HCT116 (cell line): Measurements from ENCODE around the gene PRDM1. TPM values are rescaled to one million over a fixed set of nuclear protein-coding genes. Genes with fewer than 3 reads are reported as not detected.

Source experiments
- ATAC-seq: fragments of 200-7000 bp; cut with Tn5 transposase; 2 replicates; pipeline ENCODE4 v1.9.1; 2020; ENCODE audit warnings: mild to moderate bottlenecking, moderate library complexity
- BruUV-seq: library from RNA; stranded (reverse); fragments of 400-500 nt; replicated peaks from 2 replicates; lab custom pipeline; 2021; lab: Mats Ljungman, UMichigan
- CTCF ChIA-PET: fragments of 300-600 bp; sonication (Branson Sonifier 250); formaldehyde crosslinking; loops from one replicate; lab custom pipeline; 2021; ENCODE audit warnings: antibody characterized with exemption; lab: Charles Lee
- POLR2A ChIA-PET: fragments of 300-600, 350-600 bp; sonication (Branson Sonifier 250); formaldehyde crosslinking; loops from one replicate; lab custom pipeline; 2021; ENCODE audit warnings: antibody characterized with exemption; lab: Charles Lee
- RAD21 ChIA-PET, 2 experiments: fragments of 300-600 bp; sonication (Branson Sonifier 250); formaldehyde crosslinking; loops; one replicate each; lab custom pipeline; 2023; ENCODE audit warnings: low total read pairs in 2 of 2; ENCODE audit not compliant: uncharacterized antibody in 2 of 2, unreplicated experiment in 2 of 2, low non-redundant PET in 1 of 2; lab: Charles Lee
- DNase-seq: peaks from one replicate; pipeline ENCODE4 v3.0.0-alpha.2; 2010; ENCODE audit warnings: low read depth, low spot score
- H2AFZ ChIP-seq: fragments of 200-600 bp; shearing (Covaris generic), sonication (generic); 2 replicates; pipeline ENCODE4 v1.6.1; 2017; ENCODE audit warnings: low read depth, mixed run types, mixed read lengths, antibody characterized with exemption, low read length; ENCODE audit not compliant: poor library complexity, severe bottlenecking
- H3K27ac ChIP-seq: 2 replicates; pipeline ENCODE4 v1.5.1; 2012; ENCODE audit warnings: low read depth, low read length
- H3K27me3 ChIP-seq: fragments of 200-600 bp; sonication (generic); 2 replicates; pipeline ENCODE4 v1.6.1; 2016; ENCODE audit warnings: mixed run types, low read length, mixed read lengths; ENCODE audit not compliant: insufficient read depth
- H3K36me3 ChIP-seq, 2 experiments: fragments of 200-500 bp in 1 of 2; fragments of 200-600 bp in 1 of 2; sonication (Bioruptor generic) in 1 of 2; sonication (generic) in 1 of 2; 2 replicates each; pipeline versions ENCODE4 v1.5.1 to v1.6.1; 2014 to 2016; ENCODE audit warnings: low read length in 2 of 2, inconsistent platforms in 1 of 2, mixed read lengths in 1 of 2, mixed run types in 1 of 2; ENCODE audit not compliant: insufficient read depth in 2 of 2, control insufficient read depth in 1 of 2
- H3K4me1 ChIP-seq, 2 experiments: fragments of 200-600 bp in 1 of 2; sonication (generic) in 1 of 2; 2 replicates each; pipeline versions ENCODE4 v1.5.1 to v1.6.1; 2012 to 2017; ENCODE audit warnings: low read length in 2 of 2, inconsistent platforms in 1 of 2, mild to moderate bottlenecking in 1 of 2, mixed read lengths in 1 of 2, mixed run types in 1 of 2, moderate library complexity in 1 of 2; ENCODE audit not compliant: insufficient read depth in 2 of 2, control insufficient read depth in 1 of 2
- H3K4me2 ChIP-seq: fragments of 200-600 bp; sonication (generic); 2 replicates; pipeline ENCODE4 v1.6.1; 2017; ENCODE audit warnings: mixed run types, low read length, mixed read lengths
- H3K4me3 ChIP-seq, 2 experiments: fragments of 200-600 bp in 1 of 2; sonication (generic) in 1 of 2; replicated peaks in 1 of 2; 2 replicates each; pipeline ENCODE4 v1.5.1; 2011 to 2016; ENCODE audit warnings: low read length in 2 of 2, control low read depth in 1 of 2, low read depth in 1 of 2, mild to moderate bottlenecking in 1 of 2, mixed read lengths in 1 of 2, mixed run types in 1 of 2
- H3K79me2 ChIP-seq: fragments of 200-600 bp; sonication (generic); 2 replicates; pipeline ENCODE4 v1.6.1; 2017; ENCODE audit warnings: mild to moderate bottlenecking, mixed run types, low read length, moderate library complexity, mixed read lengths; ENCODE audit not compliant: insufficient read depth
- H3K9ac ChIP-seq: fragments of 200-600 bp; sonication (generic); 2 replicates; pipeline ENCODE4 v1.6.1; 2016; ENCODE audit warnings: low read length, mixed read lengths
- H3K9me2 ChIP-seq: fragments of 200-600 bp; sonication (generic), shearing (Covaris generic); 2 replicates; pipeline ENCODE4 v1.6.1; 2017; ENCODE audit warnings: mixed run types, mild to moderate bottlenecking, moderate library complexity; ENCODE audit not compliant: insufficient read depth
- H3K9me3 ChIP-seq, 2 experiments: fragments of 200-500 bp in 1 of 2; fragments of 200-600 bp in 1 of 2; sonication (Bioruptor generic) in 1 of 2; sonication (generic) in 1 of 2; 2 replicates each; pipeline ENCODE4 v1.6.1; 2014 to 2017; ENCODE audit warnings: low read length in 2 of 2, mixed read lengths in 2 of 2, inconsistent platforms in 1 of 2, low read depth in 1 of 2, mild to moderate bottlenecking in 1 of 2, mixed run types in 1 of 2, moderate library complexity in 1 of 2; ENCODE audit not compliant: control insufficient read depth in 1 of 2, insufficient read depth in 1 of 2
- H4K20me1 ChIP-seq: fragments of 200-600 bp; sonication (generic), shearing (Covaris generic); 2 replicates; pipeline ENCODE4 v1.6.1; 2017; ENCODE audit warnings: mixed run types, mild to moderate bottlenecking, moderate library complexity; ENCODE audit not compliant: insufficient read depth
- CEBPB ChIP-seq: IDR thresholded peaks from 2 replicates; pipeline ENCODE4 v1.6.1; 2012; ENCODE audit warnings: low read depth
- ELF1 ChIP-seq: IDR thresholded peaks from 2 replicates; pipeline ENCODE4 v1.6.1; 2012; ENCODE audit warnings: low read depth, borderline replicate concordance
- EZH2 ChIP-seq: fragments of 200-600 bp; sonication (generic); IDR thresholded peaks from 2 replicates; pipeline ENCODE4 v1.6.1; 2017; ENCODE audit warnings: antibody characterized with exemption, mixed run types
- EZH2phosphoT487 ChIP-seq: fragments of 200-600 bp; IDR thresholded peaks from 2 replicates; pipeline ENCODE4 v1.6.1; 2018; ENCODE audit warnings: antibody characterized with exemption, borderline replicate concordance
- FOSL1 ChIP-seq: IDR thresholded peaks from 2 replicates; pipeline ENCODE4 v1.6.1; 2012; ENCODE audit warnings: low read depth
- JUND ChIP-seq: IDR thresholded peaks from 2 replicates; pipeline ENCODE4 v1.6.1; 2012
- POLR2A ChIP-seq: IDR thresholded peaks from 2 replicates; pipeline ENCODE4 v1.7.0; 2011; ENCODE audit warnings: borderline replicate concordance; ENCODE audit not compliant: insufficient read depth, insufficient read length; ENCODE audit errors: extremely low read depth
- POLR2AphosphoS5 ChIP-seq: IDR thresholded peaks from 2 replicates; pipeline ENCODE4 v1.6.1; 2011; ENCODE audit warnings: mild to moderate bottlenecking, low read depth, low read length, moderate library complexity
- REST ChIP-seq: IDR thresholded peaks from 2 replicates; pipeline ENCODE4 v1.6.1; 2012; ENCODE audit warnings: low read depth
- SIN3A ChIP-seq: IDR thresholded peaks from 2 replicates; pipeline ENCODE4 v1.6.1; 2012; ENCODE audit warnings: low read depth
- SRF ChIP-seq: IDR thresholded peaks from 2 replicates; pipeline ENCODE4 v1.6.1; 2012; ENCODE audit warnings: low read depth
- ZBTB33 ChIP-seq: IDR thresholded peaks from 2 replicates; pipeline ENCODE4 v1.6.1; 2011; ENCODE audit warnings: mild to moderate bottlenecking, low read length, moderate library complexity; ENCODE audit not compliant: insufficient replicate concordance; ENCODE audit errors: extremely low read depth
- ZNF274 ChIP-seq: fragments of 200-500 bp; sonication (Bioruptor generic); IDR thresholded peaks from 2 replicates; pipeline ENCODE4 v1.6.1; 2014; ENCODE audit warnings: mild to moderate bottlenecking, low read depth, low read length, inconsistent platforms
- intact Hi-C: fragments of 100-400 bp; cut with micrococcal nuclease; formaldehyde crosslinking; loops from 2 replicates; pipeline ENCODE4 v1.10.0; 2022
- total RNA-seq: library from RNA; stranded (reverse); gene quantifications from one replicate; pipeline ENCODE4 v1.2.1, GENCODE V29; 2021; ENCODE audit not compliant: unreplicated experiment
- TF ChIP-seq, protein P1 (sequence below): IDR thresholded peaks from 2 replicates; pipeline ENCODE4 v1.6.1; 2012

Gene PRDM1
- total RNA-seq, 1 experiment from 2014 or later: 3.4 TPM

GRCh38 chr6:106081715-106082114 is 4.4 kb upstream of the PRDM1 start:
- ChIA-PET RAD21 (no interaction called here), POLR2A (no interaction called here), CTCF (no interaction called here)
- intact Hi-C loops: no loop called here
- Histone ChIP-seq H3K27ac (no peak overlapping the region), H3K9ac (no peak overlapping the region), H3K9me2 (no peaks in the 10 kb centered on the region), H2AFZ (no peak overlapping the region), H3K79me2 (no peaks in the 10 kb centered on the region), H4K20me1 (no peaks in the 10 kb centered on the region)
- ATAC-seq (no peak), DNase-seq (no peak)
- no TSS peak for BruUV-seq
- TF ChIP-seq REST (no peak), POLR2AphosphoS5 (no peak), EZH2 (no peak), SIN3A (no peak), CEBPB (no peak), SRF (no peak), ZBTB33 (no peak), ELF1 (no peak), FOSL1 (no peak), ZNF274 (no peak), POLR2A (no peak), JUND (no peak), EZH2phosphoT487 (no peak)
- TF ChIP-seq, protein P1, sequence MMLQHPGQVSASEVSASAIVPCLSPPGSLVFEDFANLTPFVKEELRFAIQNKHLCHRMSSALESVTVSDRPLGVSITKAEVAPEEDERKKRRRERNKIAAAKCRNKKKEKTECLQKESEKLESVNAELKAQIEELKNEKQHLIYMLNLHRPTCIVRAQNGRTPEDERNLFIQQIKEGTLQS: no peak
- TF ChIP-seq, all 23 proteins: peak for 0
- Histone ChIP-seq H3K36me3 (no peaks in the 10 kb centered on the region), H3K4me1 (peaks cover 8 to 18% of the 10 kb centered on the region in 2 experiments; a peak in 3 of 4 replicates), H3K4me2 (no peak overlapping the region), H3K4me3 (no peak overlapping the region), H3K27me3 (no peaks in the 10 kb centered on the region), H3K9me3 (no peaks in the 10 kb centered on the region)
